ENCODE measurements around the gene CSPG4. TPM values are rescaled to one million over a fixed set of nuclear protein-coding genes. Genes with fewer than 3 reads are reported as not detected.

The CSPG4 gene
- total and polyA plus RNA-seq, 2 of the 4 experiments (the other 2 are of a cell fraction), result 12.4 to 28.4 TPM

GRCh38 chr15:75697523-75697922 is 15.1 kb downstream of the CSPG4 start:
- H4K5ac ChIP-seq (ENCODE audit: low read depth, low read length), result no peak overlapping the region
- ChIA-PET POLR2A (ENCODE audit: unreplicated experiment) (no interaction called here), CTCF (no interaction called here)
- H3K4me2 ChIP-seq (ENCODE audit: low read depth, low read length), result no peak overlapping the region
- no peak overlapping the region; the same call in 1 of the 2 replicates for H2BK120ac ChIP-seq (ENCODE audit: low read depth, low read length)
- dilution Hi-C loops (cut with HindIII; ENCODE audit: low sequenced_read_pairs, unreplicated experiment), result no loop called here
- no peak for TF ChIP-seq CTCF (conservative IDR thresholded peaks at IDR 0.05; ENCODE audit: low read depth, low read length)
- no peak for TF ChIP-seq POLR2A (IDR thresholded peaks at IDR 0.05; ENCODE audit: low read depth, low read length)
- H4K20me1 ChIP-seq (ENCODE audit: insufficient read depth, low read length), result peaks cover 13% of the 10 kb centered on the region; the same call in 1 of the 2 replicates
- H3K36me3 ChIP-seq (ENCODE audit: control insufficient read depth, insufficient read depth, low read length), result no peaks in the 10 kb centered on the region
- ATAC-seq (ENCODE audit: low read depth) (no peak), DNase-seq (no peak)
- H2BK15ac ChIP-seq (ENCODE audit: low read depth, low read length), result no peak overlapping the region
- peak overlapping the region; percentile 5 for H2AK9ac ChIP-seq (replicated peaks; ENCODE audit: low read depth, low read length, poor library complexity)
- H3K27me3 ChIP-seq (ENCODE audit: control insufficient read depth, insufficient read depth, low read length), result no peaks in the 10 kb centered on the region
- in situ Hi-C loops (cut with MboI; ENCODE audit: low sequenced_read_pairs), result no loop called here
- H2BK20ac ChIP-seq (ENCODE audit: low read depth, low read length), result no peak overlapping the region
- H3K9me3 ChIP-seq (ENCODE audit: control insufficient read depth, insufficient read depth, low read length), result no peaks in the 10 kb centered on the region
- H3K9ac ChIP-seq (ENCODE audit: low read depth, low read length), result no peak overlapping the region
- intact Hi-C loops (cut with micrococcal nuclease), result no loop called here
- H3K4me3 ChIP-seq (ENCODE audit: insufficient read depth, low read depth, low read length), result no peak overlapping the region
- peak overlapping the region; percentile 49 for H2AFZ ChIP-seq (replicated peaks; ENCODE audit: low read length, poor library complexity)
- no peak overlapping the region for H3K27ac ChIP-seq (ENCODE audit: insufficient read depth, low read length)
- peak overlapping the region; percentile 81 for H2AK5ac ChIP-seq (ENCODE audit: low read depth, low read length)
- no peak overlapping the region for H3K56ac ChIP-seq (ENCODE audit: extremely low read depth, insufficient read depth, low read length)
- H3K4ac ChIP-seq (ENCODE audit: low read depth, low read length), result peak overlapping the region; percentile 46; the same call in 1 of the 2 replicates
- H3K79me1 ChIP-seq (ENCODE audit: low read depth in 1 of 2, low read length in 2 of 2), result peaks cover 6 to 62% of the 10 kb centered on the region in 2 experiments; a peak in 2 of 4 replicates
- 0 out of 2 replicates have a peak overlapping the region, but pooled peaks have one; percentile 24 for H3K23ac ChIP-seq (ENCODE audit: low read depth, low read length)
- no peak overlapping the region for H3K18ac ChIP-seq (ENCODE audit: low read depth, low read length)
- BruUV-seq (replicated peaks), result no TSS peak
- no peak overlapping the region for H3K14ac ChIP-seq (replicated peaks; ENCODE audit: low read depth, low read length)
- H3K9me1 ChIP-seq (ENCODE audit: insufficient read depth, low read length), result peaks cover 9% of the 10 kb centered on the region
- no CpG with 5 or more reads among the region's 7 CpGs for WGBS, 2 experiments (ENCODE audit: extremely low coverage in 2 of 2, insufficient read length in 1 of 2)
- peaks cover 38% of the 10 kb centered on the region for H3K4me1 ChIP-seq (ENCODE audit: control insufficient read depth, insufficient read depth, low read length)
- no peak overlapping the region for H4K8ac ChIP-seq (ENCODE audit: low read depth in 2 of 2, low read length in 2 of 2)
- no peak overlapping the region for H2BK5ac ChIP-seq (ENCODE audit: low read depth, low read length, poor library complexity, severe bottlenecking)
- H4K91ac ChIP-seq (ENCODE audit: insufficient read depth, low read depth, low read length), result 0 out of 2 replicates have a peak overlapping the region, but pooled peaks have one; percentile 4

Measured in IMR-90 (cell line).